WTC11 (cell line): ENCODE data around the gene KCNIP4.

ENCODE experiments used
- ARID4B ChIP-seq: sonication (generic); formaldehyde crosslinking; IDR thresholded peaks from 2 replicates; pipeline ENCODE4 v1.8.0; 2023; ENCODE audit warnings: missing genetic modification reagents, mild to moderate bottlenecking, borderline replicate concordance
- ESRRA ChIP-seq: sonication (generic); formaldehyde crosslinking; IDR thresholded peaks from 2 replicates; pipeline ENCODE4 v1.8.1; 2022; ENCODE audit warnings: mild to moderate bottlenecking, missing genetic modification reagents, borderline replicate concordance
- MAX ChIP-seq: sonication (generic); formaldehyde crosslinking; IDR thresholded peaks from 2 replicates; pipeline ENCODE4 v1.8.0; 2022; ENCODE audit warnings: mild to moderate bottlenecking, missing genetic modification reagents
- PREB ChIP-seq: sonication (generic); formaldehyde crosslinking; IDR thresholded peaks from 2 replicates; pipeline ENCODE4 v1.8.1; 2022; ENCODE audit warnings: mild to moderate bottlenecking, missing genetic modification reagents, moderate library complexity, borderline replicate concordance
- SOX15 ChIP-seq: fragments of 250-450 bp; sonication (Bioruptor Pico); IDR thresholded peaks from 2 replicates; pipeline ENCODE4 v1.9.0; 2021; ENCODE audit warnings: mild to moderate bottlenecking
- SP1 ChIP-seq: sonication (generic); formaldehyde crosslinking; conservative IDR thresholded peaks from 2 replicates; pipeline ENCODE4 v1.8.1; 2022; ENCODE audit warnings: missing genetic modification reagents
- ZNF138 ChIP-seq: sonication (generic); formaldehyde crosslinking; conservative IDR thresholded peaks from 2 replicates; pipeline ENCODE4 v1.8.1; 2022; ENCODE audit warnings: mild to moderate bottlenecking, moderate library complexity, missing genetic modification reagents
- ZNF317 ChIP-seq: sonication (generic); formaldehyde crosslinking; IDR thresholded peaks from 2 replicates; pipeline ENCODE4 v1.8.1; 2023; ENCODE audit warnings: low read depth, mild to moderate bottlenecking, moderate library complexity, missing genetic modification reagents, borderline replicate concordance
- ZNF423 ChIP-seq: fragments of 250-450 bp; sonication (Bioruptor Pico); IDR thresholded peaks from 2 replicates; pipeline ENCODE4 v2.1.2; 2022; ENCODE audit warnings: mild to moderate bottlenecking, moderate library complexity
- ZSCAN18 ChIP-seq: fragments of 250-450 bp; sonication (Bioruptor Pico); IDR thresholded peaks from 2 replicates; pipeline ENCODE4 v2.1.2; 2022; ENCODE audit warnings: mild to moderate bottlenecking, moderate library complexity
- TF ChIP-seq, protein P1 (sequence below): sonication (generic); formaldehyde crosslinking; IDR thresholded peaks from 2 replicates; pipeline ENCODE4 v1.8.1; 2023; ENCODE audit warnings: mild to moderate bottlenecking, missing genetic modification reagents, moderate library complexity
- TF ChIP-seq, protein P2 (sequence below): fragments of 200-600 bp; IDR thresholded peaks from 2 replicates; pipeline ENCODE4 v1.8.0; 2022; ENCODE audit warnings: antibody characterized with exemption
- TF ChIP-seq, protein P3 (sequence below): sonication (generic); formaldehyde crosslinking; IDR thresholded peaks from 2 replicates; pipeline ENCODE4 v1.8.0; 2022; ENCODE audit warnings: mild to moderate bottlenecking, missing genetic modification reagents

DNA sequence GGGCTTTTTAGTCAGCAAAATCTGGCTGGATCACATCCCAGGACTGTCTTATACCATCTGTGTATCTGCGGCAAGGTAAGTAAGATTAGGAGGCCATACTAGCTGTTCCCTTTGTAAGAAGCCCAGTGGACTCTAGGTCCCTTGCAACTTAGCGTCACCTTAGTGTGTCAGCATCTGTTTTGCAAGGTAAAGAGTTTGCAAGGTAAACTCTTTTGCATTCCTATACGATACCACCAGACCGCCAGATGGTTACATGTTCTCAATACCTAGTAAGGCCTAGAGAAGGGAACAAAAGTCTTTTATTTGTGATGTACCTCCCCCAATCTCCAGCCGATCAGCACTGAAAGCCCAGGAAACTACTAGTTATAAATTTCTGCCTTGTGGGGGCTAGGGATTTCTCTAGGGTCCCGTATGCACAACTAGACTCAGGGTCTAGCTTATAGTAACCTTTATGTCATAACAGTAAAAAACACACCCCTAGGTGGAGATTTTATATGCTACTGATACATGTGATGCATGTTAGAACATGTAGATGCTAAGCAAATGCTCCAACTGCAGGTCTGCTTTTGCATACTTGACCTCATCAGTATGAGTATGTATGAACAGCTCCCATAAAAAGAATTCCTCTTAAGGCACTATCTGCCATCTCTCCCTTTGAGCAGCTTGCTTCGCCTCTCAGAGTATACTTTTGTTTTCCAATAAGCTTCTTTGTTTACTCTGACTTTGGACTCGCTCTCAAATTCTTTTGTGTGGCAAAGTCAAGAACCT, 78.4 kb downstream of the KCNIP4 start:
- TF ChIP-seq ZNF138 (CRISPR knock-in tag) (no peak), MAX (CRISPR knock-in tag) (no peak), ESRRA (CRISPR knock-in tag) (no peak), ARID4B (CRISPR knock-in tag) (no peak), ZSCAN18 (no peak), SP1 (CRISPR knock-in tag) (no peak), SOX15 (no peak), PREB (CRISPR knock-in tag) (no peak), ZNF317 (CRISPR knock-in tag) (no peak), ZNF423 (CRISPR knock-in tag) (no peak)
- TF ChIP-seq, protein P1, sequence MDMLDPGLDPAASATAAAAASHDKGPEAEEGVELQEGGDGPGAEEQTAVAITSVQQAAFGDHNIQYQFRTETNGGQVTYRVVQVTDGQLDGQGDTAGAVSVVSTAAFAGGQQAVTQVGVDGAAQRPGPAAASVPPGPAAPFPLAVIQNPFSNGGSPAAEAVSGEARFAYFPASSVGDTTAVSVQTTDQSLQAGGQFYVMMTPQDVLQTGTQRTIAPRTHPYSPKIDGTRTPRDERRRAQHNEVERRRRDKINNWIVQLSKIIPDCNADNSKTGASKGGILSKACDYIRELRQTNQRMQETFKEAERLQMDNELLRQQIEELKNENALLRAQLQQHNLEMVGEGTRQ = no peak
- TF ChIP-seq, protein P2, sequence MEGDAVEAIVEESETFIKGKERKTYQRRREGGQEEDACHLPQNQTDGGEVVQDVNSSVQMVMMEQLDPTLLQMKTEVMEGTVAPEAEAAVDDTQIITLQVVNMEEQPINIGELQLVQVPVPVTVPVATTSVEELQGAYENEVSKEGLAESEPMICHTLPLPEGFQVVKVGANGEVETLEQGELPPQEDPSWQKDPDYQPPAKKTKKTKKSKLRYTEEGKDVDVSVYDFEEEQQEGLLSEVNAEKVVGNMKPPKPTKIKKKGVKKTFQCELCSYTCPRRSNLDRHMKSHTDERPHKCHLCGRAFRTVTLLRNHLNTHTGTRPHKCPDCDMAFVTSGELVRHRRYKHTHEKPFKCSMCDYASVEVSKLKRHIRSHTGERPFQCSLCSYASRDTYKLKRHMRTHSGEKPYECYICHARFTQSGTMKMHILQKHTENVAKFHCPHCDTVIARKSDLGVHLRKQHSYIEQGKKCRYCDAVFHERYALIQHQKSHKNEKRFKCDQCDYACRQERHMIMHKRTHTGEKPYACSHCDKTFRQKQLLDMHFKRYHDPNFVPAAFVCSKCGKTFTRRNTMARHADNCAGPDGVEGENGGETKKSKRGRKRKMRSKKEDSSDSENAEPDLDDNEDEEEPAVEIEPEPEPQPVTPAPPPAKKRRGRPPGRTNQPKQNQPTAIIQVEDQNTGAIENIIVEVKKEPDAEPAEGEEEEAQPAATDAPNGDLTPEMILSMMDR = no peak
- TF ChIP-seq, protein P3, sequence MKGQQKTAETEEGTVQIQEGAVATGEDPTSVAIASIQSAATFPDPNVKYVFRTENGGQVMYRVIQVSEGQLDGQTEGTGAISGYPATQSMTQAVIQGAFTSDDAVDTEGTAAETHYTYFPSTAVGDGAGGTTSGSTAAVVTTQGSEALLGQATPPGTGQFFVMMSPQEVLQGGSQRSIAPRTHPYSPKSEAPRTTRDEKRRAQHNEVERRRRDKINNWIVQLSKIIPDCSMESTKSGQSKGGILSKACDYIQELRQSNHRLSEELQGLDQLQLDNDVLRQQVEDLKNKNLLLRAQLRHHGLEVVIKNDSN (CRISPR knock-in tag) = no peak
